ENCODE results near the gene COL4A2. TPM values are rescaled to one million over a fixed set of nuclear protein-coding genes. Genes with fewer than 3 reads are reported as not detected.

Gene COL4A2
- total RNA-seq, 1 donor from 2014 or later, result 1,736 TPM

GRCh38 chr13:110518571-110518970 is 211.5 kb downstream of the COL4A2 start:
- Histone ChIP-seq H3K36me3 (ENCODE audit: control insufficient read depth, insufficient read depth, low read length) (peaks cover 3% of the 10 kb centered on the region), H3K4me3 (ENCODE audit: low read depth, low read length) (no peak overlapping the region), H3K27me3 (ENCODE audit: control insufficient read depth, insufficient read depth, low read length) (no peaks in the 10 kb centered on the region)
- TF ChIP-seq, protein P1, sequence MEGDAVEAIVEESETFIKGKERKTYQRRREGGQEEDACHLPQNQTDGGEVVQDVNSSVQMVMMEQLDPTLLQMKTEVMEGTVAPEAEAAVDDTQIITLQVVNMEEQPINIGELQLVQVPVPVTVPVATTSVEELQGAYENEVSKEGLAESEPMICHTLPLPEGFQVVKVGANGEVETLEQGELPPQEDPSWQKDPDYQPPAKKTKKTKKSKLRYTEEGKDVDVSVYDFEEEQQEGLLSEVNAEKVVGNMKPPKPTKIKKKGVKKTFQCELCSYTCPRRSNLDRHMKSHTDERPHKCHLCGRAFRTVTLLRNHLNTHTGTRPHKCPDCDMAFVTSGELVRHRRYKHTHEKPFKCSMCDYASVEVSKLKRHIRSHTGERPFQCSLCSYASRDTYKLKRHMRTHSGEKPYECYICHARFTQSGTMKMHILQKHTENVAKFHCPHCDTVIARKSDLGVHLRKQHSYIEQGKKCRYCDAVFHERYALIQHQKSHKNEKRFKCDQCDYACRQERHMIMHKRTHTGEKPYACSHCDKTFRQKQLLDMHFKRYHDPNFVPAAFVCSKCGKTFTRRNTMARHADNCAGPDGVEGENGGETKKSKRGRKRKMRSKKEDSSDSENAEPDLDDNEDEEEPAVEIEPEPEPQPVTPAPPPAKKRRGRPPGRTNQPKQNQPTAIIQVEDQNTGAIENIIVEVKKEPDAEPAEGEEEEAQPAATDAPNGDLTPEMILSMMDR (IDR thresholded peaks at IDR 0.05; ENCODE audit: insufficient read depth, low read length, poor library complexity, severe bottlenecking), result no peak
- no peak for DNase-seq (ENCODE audit: low read depth)

DNA sequence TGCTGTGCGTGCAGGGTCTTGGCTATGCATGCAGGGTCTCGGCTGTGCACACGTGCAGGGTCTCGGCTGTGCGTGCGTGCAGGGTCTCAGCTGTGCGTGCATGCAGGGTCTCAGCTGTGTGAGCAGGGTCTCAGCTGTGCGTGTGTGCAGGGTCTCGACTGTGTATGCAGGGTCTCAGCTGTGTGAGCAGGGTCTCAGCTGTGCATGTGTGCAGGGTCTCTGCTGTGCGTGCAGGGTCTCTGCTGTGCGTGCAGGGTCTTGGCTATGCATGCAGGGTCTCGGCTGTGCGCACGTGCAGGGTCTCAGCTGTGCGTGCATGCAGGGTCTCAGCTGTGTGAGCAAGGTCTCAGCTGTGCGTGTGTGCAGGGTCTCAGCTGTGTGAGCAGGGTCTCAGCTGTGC is 212.0 kb downstream of the COL4A2 start:
- TF ChIP-seq, protein P1 (IDR thresholded peaks at IDR 0.05; ENCODE audit: insufficient read depth, low read length, poor library complexity, severe bottlenecking), result no peak

GRCh38 chr13:110519506-110519905 is 212.4 kb downstream of the COL4A2 start:
- Histone ChIP-seq H3K4me3 (ENCODE audit: low read depth, low read length) (no peak overlapping the region), H3K27me3 (ENCODE audit: control insufficient read depth, insufficient read depth, low read length) (no peaks in the 10 kb centered on the region), H3K36me3 (ENCODE audit: control insufficient read depth, insufficient read depth, low read length) (no peaks in the 10 kb centered on the region)
- no peak for DNase-seq (ENCODE audit: low read depth)
- TF ChIP-seq, protein P1 (IDR thresholded peaks at IDR 0.05; ENCODE audit: insufficient read depth, low read length, poor library complexity, severe bottlenecking), result no peak

More for the DNA sequence above, 212.0 kb downstream of the COL4A2 start:
- DNase-seq (ENCODE audit: low read depth), result no peak
- H3K27me3 ChIP-seq (ENCODE audit: control insufficient read depth, insufficient read depth, low read length), result no peaks in the 10 kb centered on the region
- H3K4me3 ChIP-seq (ENCODE audit: low read depth, low read length), result no peak overlapping the region
- peaks cover 1% of the 10 kb centered on the region for H3K36me3 ChIP-seq (ENCODE audit: control insufficient read depth, insufficient read depth, low read length)

DNA sequence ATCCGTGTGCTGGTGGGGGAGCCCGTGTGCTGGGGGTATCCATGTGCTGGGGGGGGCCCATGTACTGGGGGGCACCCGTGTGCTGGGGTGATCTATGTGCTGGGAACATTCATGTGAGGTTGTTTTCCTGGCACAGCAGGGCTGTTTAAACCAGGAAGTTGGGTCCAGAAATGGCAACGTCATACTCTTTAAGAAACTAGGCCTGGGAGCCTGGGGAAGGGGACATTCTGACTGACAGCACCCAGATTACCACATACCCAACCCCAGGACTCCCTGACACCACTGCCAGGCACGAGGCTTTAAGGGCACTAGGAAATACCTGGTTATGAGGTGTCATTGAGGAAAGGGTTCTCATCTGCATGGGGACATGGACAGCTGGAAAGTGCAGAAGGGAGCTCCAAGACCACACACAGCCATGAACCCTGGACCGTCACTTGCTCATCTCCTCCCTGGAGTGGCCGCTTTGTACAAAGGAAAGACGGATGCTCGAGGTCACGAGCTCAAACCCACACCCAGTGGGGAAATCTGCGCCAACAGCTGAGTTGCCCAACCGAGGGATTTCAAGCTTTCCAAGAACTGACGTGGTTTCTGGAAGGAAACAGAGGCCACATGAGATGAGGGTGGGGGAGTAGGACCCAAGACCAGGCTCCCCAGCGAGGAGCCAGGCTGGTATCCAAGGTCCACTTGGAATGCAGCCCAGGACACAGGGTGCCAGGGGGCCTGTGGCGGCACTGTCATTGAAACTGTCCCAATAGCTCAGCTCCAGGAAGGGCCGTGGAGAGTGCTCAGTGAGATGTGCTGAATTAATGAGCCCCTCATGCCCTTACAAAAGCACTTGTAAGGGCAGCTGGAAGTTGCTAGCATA is 213.6 kb downstream of the COL4A2 start:
- DNase-seq (ENCODE audit: low read depth), result no peak
- Histone ChIP-seq H3K36me3 (ENCODE audit: control insufficient read depth, insufficient read depth, low read length) (no peaks in the 10 kb centered on the region), H3K27me3 (ENCODE audit: control insufficient read depth, insufficient read depth, low read length) (no peaks in the 10 kb centered on the region), H3K4me3 (ENCODE audit: low read depth, low read length) (no peak overlapping the region)
- TF ChIP-seq, protein P1 (IDR thresholded peaks at IDR 0.05; ENCODE audit: insufficient read depth, low read length, poor library complexity, severe bottlenecking), result no peak

DNA sequence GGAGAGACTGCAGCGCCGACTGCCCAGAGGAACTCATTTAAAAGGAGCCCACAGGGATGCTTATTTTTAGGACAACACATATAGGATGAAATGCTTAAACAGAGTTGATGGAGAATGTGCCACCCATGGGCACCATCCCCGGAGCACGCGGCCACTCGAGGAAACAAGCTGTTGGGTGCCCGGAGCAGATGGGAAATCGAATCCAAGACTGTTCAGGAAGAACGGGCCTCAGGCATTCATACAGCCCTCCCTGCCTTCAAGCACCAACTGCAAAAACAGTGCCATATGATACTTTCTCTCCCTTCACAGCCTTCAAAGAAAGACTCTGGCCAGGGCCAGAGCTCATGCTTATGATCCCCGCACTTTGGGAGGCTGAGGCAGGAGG is 214.2 kb downstream of the COL4A2 start:
- H3K27me3 ChIP-seq (ENCODE audit: control insufficient read depth, insufficient read depth, low read length), result no peaks in the 10 kb centered on the region
- H3K4me3 ChIP-seq (ENCODE audit: low read depth, low read length), result no peak overlapping the region
- TF ChIP-seq, protein P1 (IDR thresholded peaks at IDR 0.05; ENCODE audit: insufficient read depth, low read length, poor library complexity, severe bottlenecking), result no peak
- H3K36me3 ChIP-seq (ENCODE audit: control insufficient read depth, insufficient read depth, low read length), result no peaks in the 10 kb centered on the region
- DNase-seq (ENCODE audit: low read depth), result no peak

GRCh38 chr13:110521946-110522345 is 214.9 kb downstream of the COL4A2 start:
- TF ChIP-seq, protein P1 (IDR thresholded peaks at IDR 0.05; ENCODE audit: insufficient read depth, low read length, poor library complexity, severe bottlenecking), result no peak
- DNase-seq (ENCODE audit: low read depth), result no peak

More at GRCh38 chr13:110521946-110522345, 214.9 kb downstream of the COL4A2 start:
- Histone ChIP-seq H3K36me3 (ENCODE audit: control insufficient read depth, insufficient read depth, low read length) (no peaks in the 10 kb centered on the region), H3K4me3 (ENCODE audit: low read depth, low read length) (no peak overlapping the region), H3K27me3 (ENCODE audit: control insufficient read depth, insufficient read depth, low read length) (no peaks in the 10 kb centered on the region)
